Adrenal gland (tissue), 12 donors: Measurements from ENCODE around the gene MUC22. TPM values are rescaled to one million over a fixed set of nuclear protein-coding genes. Genes with fewer than 3 reads are reported as not detected.
"Not testable (repeated sequence)": the region's sequence is repeated elsewhere in the genome, so short reads cannot be mapped to it uniquely, and the experiment has no call there.

Experiments
- DNase-seq, 7 donors: peaks; one replicate each; pipeline ENCODE4 v3.0.0-alpha.2; 2019 to 2020
- H3K27ac ChIP-seq, 5 donors: fragments of 200-600 bp; sonication (generic) in 4 of 5; 1 replicate in 3 of 5; 2 replicates in 2 of 5; pipeline versions ENCODE4 v1.5.1 to v1.8.0; 2016 to 2020; ENCODE audit warnings: mild to moderate bottlenecking in 1 of 5
- H3K27me3 ChIP-seq: fragments of 200-600 bp; 2 replicates; pipeline ENCODE4 v1.8.0; 2021
- H3K36me3 ChIP-seq, 2 donors: fragments of 200-600 bp; replicated peaks in 1 of 2; 1 replicate in 1 of 2; 2 replicates in 1 of 2; pipeline versions ENCODE4 v1.5.1 to v1.8.0; 2018 to 2022
- H3K4me1 ChIP-seq, 2 donors: fragments of 200-600 bp; replicated peaks in 1 of 2; 1 replicate in 1 of 2; 2 replicates in 1 of 2; pipeline versions ENCODE4 v1.5.1 to v1.8.0; 2018 to 2021
- H3K4me3 ChIP-seq, 4 donors: fragments of 200-600 bp; sonication (generic) in 3 of 4; one replicate each; pipeline ENCODE4 v1.5.1; 2016 to 2018
- H3K9me3 ChIP-seq, 3 donors: fragments of 200-600 bp; sonication (generic) in 1 of 3; replicated peaks in 1 of 3; 1 replicate in 2 of 3; 2 replicates in 1 of 3; pipeline versions ENCODE4 v1.5.1 to v1.8.0; 2016 to 2021
- CTCF ChIP-seq, 6 experiments: fragments of 450-650 bp in 4 of 6; fragments of 200-600 bp in 2 of 6; sonication (generic) in 1 of 6; IDR thresholded peaks; 1 replicate in 5 of 6; 2 replicates in 1 of 6; pipeline versions ENCODE4 v1.5.1 to v1.8.0; 2016 to 2021; ENCODE audit warnings: antibody characterized with exemption in 6 of 6, mild to moderate bottlenecking in 2 of 6, moderate library complexity in 1 of 6
- POLR2A ChIP-seq, 2 donors: fragments of 450-650 bp; IDR thresholded peaks; one replicate each; pipeline ENCODE4 v1.6.1; 2017; ENCODE audit warnings: antibody characterized with exemption in 2 of 2, mild to moderate bottlenecking in 2 of 2, moderate library complexity in 1 of 2
- WGBS, 4 donors: extraction: QIAGEN DNeasy Blood & Tissue Kit in 2 of 4; methylation state at CpG; one replicate each; pipeline versions ENCODE4 v1.1.5 to v1.1.7; 2013 to 2017; 5-methylcytosine and 5-hydroxymethylcytosine counted together
- intact Hi-C, 2 donors: fragments of 100-400 bp; cut with DNase I; formaldehyde crosslinking; loops; one replicate each; pipeline versions ENCODE4 v1.14.1 to v1.15.0; 2022 to 2023
- polyA plus RNA-seq, 3 donors: library from polyadenylated mRNA; stranded (reverse); fragments of 200-250 nt in 2 of 3; fragments of 350-450 nt in 1 of 3; fragmentation: Illumina TruSeq in 1 of 3; extraction: RNeasy Lipid Tissue Mini Kit (QIAGEN cat#74804) in 1 of 3; gene quantifications; one replicate each; pipeline ENCODE4 v1.2.3, GENCODE V29; 2013 to 2014
- total RNA-seq, 9 donors: library from RNA; depleted of rRNA in 4 of 9; stranded (reverse); fragments of >200 nt in 4 of 9; fragments of 120-200 nt in 1 of 9; fragmentation: NEBNext Ultra II Directional in 1 of 9; extraction: Animal tissue kit (Norgen Biotek cat#: 25700) in 1 of 9; gene quantifications; one replicate each; pipeline versions ENCODE4 v1.1.0 to v1.2.4, GENCODE V29; 2013 to 2023
- donor health status: healthy with polysubstance abuse.
- donor health status: Bipolar disorder and iron deficiency.
- donor health status: DM: yes; HTN: yes; CAD: no.
- donor health status: DM: no; HTN: no; CAD: no.
- donor health status: DM: no; HTN: no; CAD: no.
- donor health status: DM: yes; HTN: yes; CAD: no.

Gene MUC22
- total and polyA plus RNA-seq, 12 donors, result not detected

GRCh38 chr6:31060145-31060544, 49.9 kb downstream of the MUC22 start:
- DNase-seq, result no peak
- no peak for TF ChIP-seq POLR2A (IDR thresholded peaks at IDR 0.05)
- no peak for TF ChIP-seq CTCF (IDR thresholded peaks at IDR 0.05)
- intact Hi-C loops, result no loop called here

GRCh38 chr6:31063906-31064435, 53.7 kb downstream of the MUC22 start:
- H3K4me3 ChIP-seq, result no peak overlapping the region
- no peak overlapping the region for H3K27ac ChIP-seq
- intact Hi-C loops, result no loop called here
- 59 to 82% (median 77%) methylated on average over 7 of the region's 7 CpGs for WGBS, 4 donors
- DNase-seq, result no peak
- H3K9me3 ChIP-seq, result no peaks in the 10 kb centered on the region
- no peak for TF ChIP-seq CTCF (IDR thresholded peaks at IDR 0.05)
- TF ChIP-seq POLR2A (IDR thresholded peaks at IDR 0.05), result no peak
- no peaks in the 10 kb centered on the region for H3K36me3 ChIP-seq
- H3K27me3 ChIP-seq, result no peaks in the 10 kb centered on the region
- no peaks in the 10 kb centered on the region for H3K4me1 ChIP-seq

More at GRCh38 chr6:31060145-31060544, 49.9 kb downstream of the MUC22 start:
- no peaks in the 10 kb centered on the region for H3K36me3 ChIP-seq
- no peak overlapping the region for H3K27ac ChIP-seq
- H3K4me3 ChIP-seq, result no peak overlapping the region
- no peaks in the 10 kb centered on the region for H3K9me3 ChIP-seq
- WGBS, 4 donors, result 92 to 98% (median 93%) methylated on average over 8 of the region's 8 CpGs
- H3K27me3 ChIP-seq, result no peaks in the 10 kb centered on the region
- H3K4me1 ChIP-seq, result no peaks in the 10 kb centered on the region

GRCh38 chr6:31065556-31065955, 55.3 kb downstream of the MUC22 start:
- TF ChIP-seq CTCF (IDR thresholded peaks at IDR 0.05), result no peak
- no peak for TF ChIP-seq POLR2A (IDR thresholded peaks at IDR 0.05)
- DNase-seq, result no peak
- no peak overlapping the region for H3K4me3 ChIP-seq
- no peaks in the 10 kb centered on the region for H3K36me3 ChIP-seq
- intact Hi-C loops, result no loop called here
- H3K27me3 ChIP-seq, result no peaks in the 10 kb centered on the region
- 21 to 77% (median 41%) methylated on average over 2 of the region's 2 CpGs for WGBS, 4 donors
- no peak overlapping the region for H3K27ac ChIP-seq
- H3K4me1 ChIP-seq, result no peaks in the 10 kb centered on the region
- H3K9me3 ChIP-seq, result no peaks in the 10 kb centered on the region

GRCh38 chr6:31067028-31067427, 56.8 kb downstream of the MUC22 start:
- H3K4me1 ChIP-seq, H3K36me3 ChIP-seq, DNase-seq, intact Hi-C loops, H3K27me3 ChIP-seq, H3K4me3 ChIP-seq, H3K27ac ChIP-seq, H3K9me3 ChIP-seq: not testable (repeated sequence)
- WGBS, 4 donors, result 85 to 96% (median 88%) methylated on average over 7 to 25 of the region's 32 CpGs

- H3K4me3 ChIP-seq, intact Hi-C loops, H3K4me1 ChIP-seq, H3K27ac ChIP-seq, H3K27me3 ChIP-seq, DNase-seq, H3K36me3 ChIP-seq, H3K9me3 ChIP-seq: not testable (repeated sequence)
- whole genome bisulfite sequencing, 4 donors, result 72 to 81% (median 78%) methylated on average over 5 to 6 of the region's 11 CpGs
Measured at GRCh38 chr6:31067891-31068668, 57.8 kb downstream of the MUC22 start.
